PC-3 (cell line): Measurements from ENCODE around the gene PRPF6.

Experiments used
- CTCF ChIP-seq: fragments of 300-600 bp; sonication (generic); conservative IDR thresholded peaks from 2 replicates; pipeline ENCODE4 v1.5.1; 2017; ENCODE audit warnings: antibody characterized with exemption, low read depth, mild to moderate bottlenecking, low read length
- EZH2phosphoT487 ChIP-seq: fragments of 300-600 bp; sonication (generic); IDR thresholded peaks from 2 replicates; pipeline ENCODE4 v1.6.1; 2018; ENCODE audit warnings: mild to moderate bottlenecking, antibody characterized with exemption, low read length, borderline replicate concordance

- TF ChIP-seq CTCF (no peak), EZH2phosphoT487 (no peak)
Observed at GRCh38 chr20:64068386-64069208, 87.7 kb downstream of the PRPF6 start.
